HepG2 (cell line): ENCODE results near the gene HEYL. TPM values are rescaled to one million over a fixed set of nuclear protein-coding genes. Genes with fewer than 3 reads are reported as not detected.

Experiments
- ATAC-seq: fragments of 200-7000 bp; cut with Tn5 transposase; 3 replicates; pipeline ENCODE4 v1.9.1; 2020; ENCODE audit warnings: mild to moderate bottlenecking, moderate library complexity
- BruUV-seq: library from RNA; stranded (reverse); fragments of 400-500 nt; replicated peaks from 2 replicates; lab custom pipeline; 2021; lab: Mats Ljungman, UMichigan
- CTCF ChIA-PET: fragments of 300-600 bp; formaldehyde crosslinking; extraction: SDS; loops from one replicate; lab custom pipeline; 2021; ENCODE audit warnings: low total read pairs, inconsistent platforms, low intra/inter-chr PET ratio; lab: Yijun Ruan, JAX
- POLR2A ChIA-PET: fragments of 350-600 bp; sonication (Branson Sonifier 250); formaldehyde crosslinking; loops from one replicate; lab custom pipeline; 2020; ENCODE audit warnings: antibody characterized with exemption, inconsistent platforms; lab: Yijun Ruan, JAX
- DNase-seq: peaks from one replicate; pipeline ENCODE4 v3.0.0-alpha.2; 2015; ENCODE audit warnings: low spot score
- FAIRE-seq: peaks from 3 replicates; lab custom pipeline; 2011; peaks lifted over from hg19 to GRCh38; lab: Jason Lieb, UNC
- H2AFZ ChIP-seq: one replicate; pipeline ENCODE4 v1.6.1; 2011; ENCODE audit warnings: low read length, inconsistent platforms
- H3K27ac ChIP-seq: fragments of 300-600 bp; 3 replicates; pipeline ENCODE4 v1.8.0; 2011; ENCODE audit warnings: mixed run types, mild to moderate bottlenecking, mixed read lengths, low read length, inconsistent platforms; ENCODE audit not compliant: insufficient read depth; ENCODE audit errors: extremely low read length
- H3K27me3 ChIP-seq, 2 experiments: fragments of 200-600 bp in 1 of 2; 2 replicates in 1 of 2; 3 replicates in 1 of 2; pipeline versions ENCODE4 v1.6.0 to v1.8.0; 2011; ENCODE audit warnings: low read length in 2 of 2, mild to moderate bottlenecking in 2 of 2, moderate library complexity in 2 of 2, inconsistent platforms in 1 of 2; ENCODE audit not compliant: insufficient read depth in 2 of 2, control insufficient read depth in 1 of 2
- H3K36me3 ChIP-seq, 2 experiments: fragments of 200-600 bp in 1 of 2; replicated peaks in 1 of 2; 2 replicates in 1 of 2; 3 replicates in 1 of 2; pipeline versions ENCODE4 v1.5.1 to v1.8.0; 2011; ENCODE audit warnings: low read length in 2 of 2, inconsistent platforms in 1 of 2; ENCODE audit not compliant: insufficient read depth in 2 of 2, control insufficient read depth in 1 of 2
- H3K4me1 ChIP-seq: 2 replicates; pipeline ENCODE4 v1.5.1; 2012; ENCODE audit warnings: low read length, inconsistent platforms; ENCODE audit not compliant: insufficient read depth
- H3K4me2 ChIP-seq: 2 replicates; pipeline ENCODE4 v1.6.0; 2011; ENCODE audit warnings: low read depth, low read length, inconsistent platforms
- H3K4me3 ChIP-seq, 3 experiments: fragments of 200-600 bp in 1 of 3; sonication (generic), shearing (Covaris generic) in 1 of 3; replicated peaks in 1 of 3; 2 replicates each; pipeline ENCODE4 v1.5.1; 2011 to 2016; ENCODE audit warnings: low read length in 3 of 3, inconsistent platforms in 2 of 3, low read depth in 2 of 3, mild to moderate bottlenecking in 2 of 3, control low read depth in 1 of 3, mixed read lengths in 1 of 3; ENCODE audit not compliant: insufficient read depth in 1 of 3
- H3K79me2 ChIP-seq: one replicate; pipeline ENCODE4 v1.6.1; 2011; ENCODE audit warnings: low read length, inconsistent platforms; ENCODE audit not compliant: insufficient read depth
- H3K9ac ChIP-seq: 2 replicates; pipeline ENCODE4 v1.6.0; 2011; ENCODE audit warnings: mild to moderate bottlenecking, low read depth, low read length, inconsistent platforms; ENCODE audit not compliant: insufficient read depth
- H3K9me3 ChIP-seq: 2 replicates; pipeline ENCODE4 v1.5.1; 2012; ENCODE audit warnings: mild to moderate bottlenecking, low read length
- H4K20me1 ChIP-seq: 2 replicates; pipeline ENCODE4 v1.6.0; 2011; ENCODE audit warnings: inconsistent platforms, mild to moderate bottlenecking, low read length, moderate library complexity; ENCODE audit not compliant: insufficient read depth
- ATF6 ChIP-seq: sonication (generic); formaldehyde crosslinking; conservative IDR thresholded peaks from 2 replicates; pipeline ENCODE4 v1.4.0; 2020; ENCODE audit warnings: missing genetic modification reagents
- CBX5 ChIP-seq: sonication (generic); formaldehyde crosslinking; IDR thresholded peaks from 2 replicates; pipeline ENCODE4 v1.4.0; 2020; ENCODE audit warnings: missing genetic modification reagents, borderline replicate concordance
- CHCHD3 ChIP-seq: sonication (generic); formaldehyde crosslinking; IDR thresholded peaks from 2 replicates; pipeline ENCODE4 v1.8.0; 2022; ENCODE audit warnings: mild to moderate bottlenecking, missing genetic modification reagents, moderate library complexity
- HOXA5 ChIP-seq: sonication (generic); formaldehyde crosslinking; IDR thresholded peaks from 2 replicates; pipeline ENCODE4 v1.4.0; 2020; ENCODE audit warnings: missing genetic modification reagents
- NR2C2 ChIP-seq: sonication (generic); formaldehyde crosslinking; IDR thresholded peaks from 2 replicates; pipeline ENCODE4 v1.4.0; 2020; ENCODE audit warnings: missing genetic modification reagents, mild to moderate bottlenecking, moderate library complexity, borderline replicate concordance
- PBX2 ChIP-seq: IDR thresholded peaks from 2 replicates; pipeline ENCODE4 v1.6.1; 2016; ENCODE audit warnings: control low read depth
- PHF5A ChIP-seq: IDR thresholded peaks from one replicate; pipeline ENCODE4 v1.6.1; 2018; ENCODE audit warnings: low read depth, missing genetic modification reagents; ENCODE audit not compliant: unreplicated experiment
- RELA ChIP-seq: sonication (generic); formaldehyde crosslinking; IDR thresholded peaks from 2 replicates; pipeline ENCODE4 v1.4.0; 2020; ENCODE audit warnings: missing genetic modification reagents
- TCF7 ChIP-seq: sonication (generic); IDR thresholded peaks from 2 replicates; pipeline ENCODE4 v1.6.1; 2016; ENCODE audit warnings: antibody characterized with exemption, low read depth
- ZFP82 ChIP-seq: sonication (generic); formaldehyde crosslinking; IDR thresholded peaks from 2 replicates; pipeline ENCODE4 v1.5.1; 2020; ENCODE audit warnings: mild to moderate bottlenecking, missing genetic modification reagents, borderline replicate concordance
- ZNF253 ChIP-seq: sonication (generic); formaldehyde crosslinking; IDR thresholded peaks from 2 replicates; pipeline ENCODE4 v1.8.0; 2022; ENCODE audit warnings: mild to moderate bottlenecking, missing genetic modification reagents, borderline replicate concordance
- ZNF512B ChIP-seq: sonication (generic); formaldehyde crosslinking; IDR thresholded peaks from 2 replicates; pipeline ENCODE4 v1.5.1; 2020; ENCODE audit warnings: missing genetic modification reagents, mild to moderate bottlenecking, borderline replicate concordance
- ZNF670 ChIP-seq: sonication (generic); formaldehyde crosslinking; IDR thresholded peaks from 2 replicates; pipeline ENCODE4 v1.8.0; 2022; ENCODE audit warnings: mild to moderate bottlenecking, missing genetic modification reagents, borderline replicate concordance
- WGBS: methylation state at CpG from one replicate; pipeline ENCODE4 v1.1.6; 2017; ENCODE audit warnings: low lambda C conversion rate; 5-methylcytosine and 5-hydroxymethylcytosine counted together
- in situ Hi-C: cut with HindIII; loops from 2 replicates; pipeline ENCODE4 v1.10.0; 2017; ENCODE audit warnings: low pct_unique_long_range_greater_than_20kb; ENCODE audit not compliant: extremely low pct_ligation_motif_present
- intact Hi-C: fragments of 100-400 bp; cut with micrococcal nuclease; formaldehyde crosslinking; loops from one replicate; pipeline ENCODE4 v1.10.0; 2022; ENCODE audit not compliant: unreplicated experiment
- polyA plus RNA-seq, 8 experiments: library from polyadenylated mRNA; depleted of rRNA in 3 of 8; stranded (reverse) in 7 of 8; unstranded in 1 of 8; fragments of >200 nt; fragmentation: Illumina TruSeq in 4 of 8; extraction: Trizol in 4 of 8; gene quantifications; 2 replicates each; pipeline versions ENCODE4 v1.2.1 to v1.2.3, GENCODE V29; 2011 to 2016; ENCODE audit warnings: low read depth in 4 of 8, missing spikeins in 1 of 8, mixed read lengths in 1 of 8; ENCODE audit not compliant: insufficient read depth in 1 of 8
- total RNA-seq, 5 experiments: library from RNA; depleted of rRNA; stranded (reverse); fragments of >200 nt; fragmentation: Illumina TruSeq; extraction: Trizol; gene quantifications; 2 replicates each; pipeline ENCODE4 v1.2.3, GENCODE V29; 2016; ENCODE audit warnings: low read depth in 1 of 5

The HEYL gene
- total and polyA plus RNA-seq, 2 of the 13 experiments (the other 11 are each of a cell fraction or from before 2014, with no cell fraction given) = 0.03 to 0.04 TPM

GRCh38 chr1:39668111-39668510 lies 28.7 kb upstream of the HEYL start (continued):
- no peak for TF ChIP-seq ATF6
- no peak for TF ChIP-seq RELA (CRISPR knock-in tag)
- no peak for TF ChIP-seq ZFP82 (CRISPR knock-in tag)
- TF ChIP-seq ZNF253 = no peak
- TF ChIP-seq PBX2 (CRISPR knock-in tag) = no peak
- TF ChIP-seq NR2C2 (CRISPR knock-in tag) = no peak

- no peak overlapping the region for H3K9ac ChIP-seq
- H3K9me3 ChIP-seq = no peaks in the 10 kb centered on the region
- no peak overlapping the region for H3K4me3 ChIP-seq
- FAIRE-seq = no peak
- no peaks in the 10 kb centered on the region for H4K20me1 ChIP-seq
- in situ Hi-C loops = no loop called here
- no peak for DNase-seq
- H3K79me2 ChIP-seq = no peaks in the 10 kb centered on the region
- no peak overlapping the region for H3K4me2 ChIP-seq
- no peaks in the 10 kb centered on the region; the same call in 1 of the 2 replicates for H3K4me1 ChIP-seq
- peaks cover 5 to 65% of the 10 kb centered on the region in 2 experiments; a peak in 4 of 5 replicates for H3K27me3 ChIP-seq
- ATAC-seq = no peak
- no peak overlapping the region for H2AFZ ChIP-seq
- POLR2A ChIA-PET = no interaction called here
- intact Hi-C loops = no loop called here
- BruUV-seq = no TSS peak
- CTCF ChIA-PET = no interaction called here
- no peak overlapping the region for H3K27ac ChIP-seq
- no peaks in the 10 kb centered on the region for H3K36me3 ChIP-seq
- TF ChIP-seq TCF7 (no peak), PHF5A (CRISPR knock-in tag) (no peak), HOXA5 (CRISPR knock-in tag) (no peak), CHCHD3 (CRISPR knock-in tag) (no peak), CBX5 (CRISPR knock-in tag) (no peak), ZNF512B (CRISPR knock-in tag) (no peak), ZNF670 (CRISPR knock-in tag) (no peak)
- WGBS = 0% methylated on average over 3 of the region's 3 CpGs
Measured at GRCh38 chr1:39666772-39667171, 27.3 kb upstream of the HEYL start.
